Endodermal cell (in vitro differentiated cells): Measurements from ENCODE around the gene SLC41A2. TPM values are rescaled to one million over a fixed set of nuclear protein-coding genes. Genes with fewer than 3 reads are reported as not detected.

ENCODE experiments used
- DNase-seq: peaks from one replicate; pipeline ENCODE4 v3.0.0-alpha.2; 2017
- H3K27ac ChIP-seq: 2 replicates; pipeline ENCODE4 v1.5.1; 2013; ENCODE audit warnings: mild to moderate bottlenecking, low read depth, low read length, moderate library complexity
- H3K27me3 ChIP-seq: 2 replicates; pipeline ENCODE4 v1.6.1; 2013; ENCODE audit warnings: mild to moderate bottlenecking, low read length, moderate library complexity; ENCODE audit not compliant: insufficient read depth, control insufficient read depth, poor library complexity, severe bottlenecking
- H3K36me3 ChIP-seq: 2 replicates; pipeline ENCODE4 v1.7.0; 2013; ENCODE audit warnings: mild to moderate bottlenecking, low read length, moderate library complexity; ENCODE audit not compliant: control insufficient read depth, insufficient read depth
- H3K4me1 ChIP-seq: one replicate; pipeline ENCODE4 v1.7.0; 2013; ENCODE audit warnings: low read length; ENCODE audit not compliant: control insufficient read depth, insufficient read depth
- H3K4me3 ChIP-seq: 2 replicates; pipeline ENCODE4 v1.5.1; 2013; ENCODE audit warnings: mild to moderate bottlenecking, low read length, moderate library complexity
- H3K9ac ChIP-seq: 2 replicates; pipeline ENCODE4 v1.6.1; 2013; ENCODE audit warnings: mild to moderate bottlenecking, low read length, moderate library complexity; ENCODE audit not compliant: poor library complexity, severe bottlenecking; ENCODE audit errors: extremely low read depth
- H3K9me3 ChIP-seq: 2 replicates; pipeline ENCODE4 v1.6.1; 2013; ENCODE audit warnings: mild to moderate bottlenecking, low read length, moderate library complexity; ENCODE audit not compliant: control insufficient read depth
- H3K27ac Mint-ChIP-seq: 2 replicates; pipeline ENCODE4 v1.8.0; 2020; ENCODE audit warnings: mixed read lengths
- H3K27me3 Mint-ChIP-seq: 2 replicates; pipeline ENCODE4 v1.8.0; 2021; ENCODE audit warnings: mild to moderate bottlenecking, mixed read lengths; ENCODE audit not compliant: insufficient read depth
- H3K36me3 Mint-ChIP-seq: 2 replicates; pipeline ENCODE4 v1.8.0; 2020; ENCODE audit warnings: low read depth, mixed read lengths
- H3K4me1 Mint-ChIP-seq: 2 replicates; pipeline ENCODE4 v1.8.0; 2020; ENCODE audit warnings: mixed read lengths
- H3K4me3 Mint-ChIP-seq: 2 replicates; pipeline ENCODE4 v1.8.0; 2020; ENCODE audit warnings: mild to moderate bottlenecking, moderate library complexity, mixed read lengths
- H3K9me3 Mint-ChIP-seq: 2 replicates; pipeline ENCODE4 v1.8.0; 2020; ENCODE audit warnings: mild to moderate bottlenecking, mixed read lengths
- WGBS, 2 experiments: methylation state at CpG; one replicate each; pipeline versions ENCODE4 v1.1.5 to v1.1.7; 2013; ENCODE audit warnings: missing lambda C conversion rate in 2 of 2, mixed read lengths in 1 of 2; ENCODE audit not compliant: insufficient coverage in 1 of 2, insufficient read length in 1 of 2; 5-methylcytosine and 5-hydroxymethylcytosine counted together
- total RNA-seq, 2 donors: library from RNA; stranded (reverse); fragmentation: NEBNext Ultra II Directional in 1 of 2; extraction: Animal tissue kit (Norgen Biotek cat#: 25700) in 1 of 2; gene quantifications; 2 replicates in 1 of 2; 3 replicates in 1 of 2; pipeline ENCODE4 v1.2.1, GENCODE V29; 2021
- TF ChIP-seq, protein P1 (sequence below): fragments of 200-600 bp; sonication (generic); conservative IDR thresholded peaks from 2 replicates; pipeline ENCODE4 v1.5.0; 2021; ENCODE audit warnings: antibody characterized with exemption, mild to moderate bottlenecking

The SLC41A2 gene
- total RNA-seq, 2 donors from 2014 or later: 1.9 to 2.3 TPM

DNA sequence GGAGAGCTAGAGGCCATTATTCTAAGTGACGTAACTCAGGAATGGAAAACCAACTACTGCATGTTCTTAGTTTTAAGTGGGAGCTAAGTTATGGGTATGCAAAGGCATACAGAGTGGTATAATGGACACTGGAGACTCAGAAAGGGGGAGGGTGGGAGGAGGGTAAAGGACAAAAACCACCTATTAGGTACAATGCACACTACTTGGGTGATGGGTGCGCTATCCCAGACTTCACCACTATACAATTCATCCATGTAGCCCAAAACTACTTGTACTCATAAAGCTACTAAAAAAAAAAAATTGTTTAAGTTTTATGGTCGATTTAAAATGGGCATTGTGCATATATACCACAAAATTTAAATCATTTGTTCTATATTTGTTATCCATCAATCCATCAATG is 24.3 kb downstream of the SLC41A2 start:
- H3K27ac Mint-ChIP-seq: no peak overlapping the region
- no peak overlapping the region for H3K4me3 ChIP-seq
- no peaks in the 10 kb centered on the region for H3K27me3 ChIP-seq
- no peak overlapping the region for H3K4me3 Mint-ChIP-seq
- H3K36me3 Mint-ChIP-seq: no peaks in the 10 kb centered on the region
- peaks cover 9% of the 10 kb centered on the region for H3K4me1 Mint-ChIP-seq
- no peaks in the 10 kb centered on the region for H3K9me3 Mint-ChIP-seq
- TF ChIP-seq, protein P1, sequence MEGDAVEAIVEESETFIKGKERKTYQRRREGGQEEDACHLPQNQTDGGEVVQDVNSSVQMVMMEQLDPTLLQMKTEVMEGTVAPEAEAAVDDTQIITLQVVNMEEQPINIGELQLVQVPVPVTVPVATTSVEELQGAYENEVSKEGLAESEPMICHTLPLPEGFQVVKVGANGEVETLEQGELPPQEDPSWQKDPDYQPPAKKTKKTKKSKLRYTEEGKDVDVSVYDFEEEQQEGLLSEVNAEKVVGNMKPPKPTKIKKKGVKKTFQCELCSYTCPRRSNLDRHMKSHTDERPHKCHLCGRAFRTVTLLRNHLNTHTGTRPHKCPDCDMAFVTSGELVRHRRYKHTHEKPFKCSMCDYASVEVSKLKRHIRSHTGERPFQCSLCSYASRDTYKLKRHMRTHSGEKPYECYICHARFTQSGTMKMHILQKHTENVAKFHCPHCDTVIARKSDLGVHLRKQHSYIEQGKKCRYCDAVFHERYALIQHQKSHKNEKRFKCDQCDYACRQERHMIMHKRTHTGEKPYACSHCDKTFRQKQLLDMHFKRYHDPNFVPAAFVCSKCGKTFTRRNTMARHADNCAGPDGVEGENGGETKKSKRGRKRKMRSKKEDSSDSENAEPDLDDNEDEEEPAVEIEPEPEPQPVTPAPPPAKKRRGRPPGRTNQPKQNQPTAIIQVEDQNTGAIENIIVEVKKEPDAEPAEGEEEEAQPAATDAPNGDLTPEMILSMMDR: peak; percentile 15
- no peaks in the 10 kb centered on the region for H3K4me1 ChIP-seq
- H3K9ac ChIP-seq: no peak overlapping the region
- no peak overlapping the region for H3K27ac ChIP-seq
- no peak for DNase-seq
- peaks cover 2% of the 10 kb centered on the region for H3K27me3 Mint-ChIP-seq
- no peaks in the 10 kb centered on the region for H3K36me3 ChIP-seq
- H3K9me3 ChIP-seq: no peaks in the 10 kb centered on the region
- WGBS, 2 experiments: 0 to 50% methylated on average over 1 to 2 of the region's 3 CpGs

DNA sequence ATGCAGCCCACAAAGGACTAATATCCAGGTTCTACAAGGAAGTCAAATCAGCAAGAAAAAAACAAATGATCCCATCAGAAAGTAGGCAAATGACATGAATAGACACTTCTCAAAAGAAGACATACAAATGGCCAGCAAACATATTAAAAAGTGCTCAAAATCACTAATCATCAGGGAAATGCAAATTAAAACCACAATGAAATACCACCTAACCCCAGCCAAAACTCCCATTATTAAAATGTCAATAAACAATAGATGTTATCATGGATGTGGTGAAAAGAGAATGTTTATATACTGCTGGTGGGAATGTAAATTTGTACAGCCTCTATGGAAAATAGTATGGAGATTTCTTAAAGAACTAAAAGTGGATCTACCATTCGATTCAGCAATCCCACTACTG is 25.0 kb downstream of the SLC41A2 start:
- no peak for DNase-seq
- H3K27me3 Mint-ChIP-seq: peaks cover 2% of the 10 kb centered on the region
- TF ChIP-seq, protein P1: no peak
- 94% methylated on average over 1 of the region's 1 CpG; no CpG with 5 or more reads in 1 of the 2 experiments for WGBS, 2 experiments
- H3K27ac ChIP-seq: no peak overlapping the region
- H3K9ac ChIP-seq: no peak overlapping the region
- peaks cover 9% of the 10 kb centered on the region for H3K4me1 Mint-ChIP-seq
- H3K27ac Mint-ChIP-seq: no peak overlapping the region
- H3K4me1 ChIP-seq: no peaks in the 10 kb centered on the region
- H3K4me3 ChIP-seq: no peak overlapping the region
- no peaks in the 10 kb centered on the region for H3K36me3 Mint-ChIP-seq
- no peaks in the 10 kb centered on the region for H3K9me3 Mint-ChIP-seq
- H3K27me3 ChIP-seq: no peaks in the 10 kb centered on the region
- no peaks in the 10 kb centered on the region for H3K36me3 ChIP-seq
- H3K4me3 Mint-ChIP-seq: no peak overlapping the region
- H3K9me3 ChIP-seq: no peaks in the 10 kb centered on the region

DNA sequence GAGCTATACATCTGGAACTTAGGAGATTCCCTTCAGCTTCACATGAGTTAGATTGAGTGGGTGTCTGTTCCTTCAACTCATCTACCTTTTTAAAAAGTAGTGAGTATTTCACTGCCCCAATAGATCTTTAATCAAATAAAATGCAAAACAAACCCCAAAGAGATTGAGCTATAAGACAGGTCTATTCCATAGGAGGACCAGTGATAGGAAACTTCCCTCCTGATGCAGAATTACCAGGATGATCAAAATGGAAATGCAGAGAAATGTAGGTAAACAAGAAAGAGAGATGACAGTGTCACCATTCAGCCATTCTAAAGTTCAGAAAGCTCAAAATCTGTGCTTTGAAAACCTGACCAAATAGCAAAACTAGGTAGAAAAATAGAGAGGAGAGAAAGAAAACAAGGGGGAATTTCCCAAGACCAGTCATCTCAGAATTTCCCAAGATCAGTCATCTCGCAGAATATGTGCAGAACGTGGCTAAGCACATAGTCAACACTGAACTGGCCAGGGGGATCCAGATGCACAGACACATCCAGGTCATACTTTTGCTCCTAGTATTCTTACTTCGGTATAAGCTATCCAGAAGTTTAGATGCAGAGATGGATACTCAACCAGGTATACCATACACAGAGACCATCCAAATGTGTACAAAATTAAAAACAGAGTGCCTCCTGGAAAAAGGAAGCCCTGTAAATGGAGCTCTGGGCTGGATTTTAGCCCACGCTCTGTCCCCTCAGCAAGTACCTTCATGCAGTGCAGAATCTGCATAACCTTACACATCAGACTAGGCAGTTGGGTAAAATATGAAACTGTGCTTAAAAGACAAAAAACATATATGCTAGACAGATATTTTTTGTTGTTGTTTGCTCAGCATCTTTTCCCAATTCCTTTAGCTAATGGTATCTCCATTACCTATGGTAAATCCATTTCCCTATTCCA is 27.4 kb downstream of the SLC41A2 start:
- no peaks in the 10 kb centered on the region for H3K9me3 ChIP-seq
- no peak overlapping the region for H3K4me3 Mint-ChIP-seq
- H3K4me1 ChIP-seq: no peaks in the 10 kb centered on the region
- no peaks in the 10 kb centered on the region for H3K27me3 ChIP-seq
- H3K36me3 Mint-ChIP-seq: no peaks in the 10 kb centered on the region
- no peak overlapping the region for H3K4me3 ChIP-seq
- H3K36me3 ChIP-seq: no peaks in the 10 kb centered on the region
- H3K27ac Mint-ChIP-seq: no peak overlapping the region
- no peak overlapping the region for H3K9ac ChIP-seq
- 93 to 96% methylated on average over 2 to 4 of the region's 4 CpGs for WGBS, 2 experiments
- DNase-seq: no peak
- peaks cover 9% of the 10 kb centered on the region for H3K4me1 Mint-ChIP-seq
- no peaks in the 10 kb centered on the region for H3K9me3 Mint-ChIP-seq
- TF ChIP-seq, protein P1: no peak
- no peak overlapping the region for H3K27ac ChIP-seq
- H3K27me3 Mint-ChIP-seq: no peaks in the 10 kb centered on the region
